Vagina (tissue), 2 donors: ENCODE measurements around the gene COX8A.

Experiments used
- CTCF ChIP-seq, 3 experiments: fragments of 450-650 bp in 2 of 3; fragments of 200-600 bp in 1 of 3; sonication (generic) in 1 of 3; IDR thresholded peaks; one replicate each; pipeline ENCODE4 v1.5.1; 2017 to 2019; ENCODE audit warnings: antibody characterized with exemption in 3 of 3, mild to moderate bottlenecking in 2 of 3, moderate library complexity in 2 of 3
- POLR2AphosphoS5 ChIP-seq, 2 donors: sonication (generic); formaldehyde crosslinking; IDR thresholded peaks; one replicate each; pipeline ENCODE4 v1.9.0; 2017; ENCODE audit warnings: antibody characterized with exemption in 2 of 2, mild to moderate bottlenecking in 2 of 2, low read depth in 1 of 2; ENCODE audit not compliant: insufficient read depth in 1 of 2

GRCh38 chr11:63961608-63962412, 12.6 kb upstream of the COX8A start:
- no peak for TF ChIP-seq POLR2AphosphoS5 (IDR thresholded peaks at IDR 0.05; ENCODE audit: insufficient read depth in 1 of 2, low read depth in 1 of 2)
- no peak for TF ChIP-seq CTCF (IDR thresholded peaks at IDR 0.05)
